Measurements from ENCODE around the gene PDIA4. TPM values are rescaled to one million over a fixed set of nuclear protein-coding genes. Genes with fewer than 3 reads are reported as not detected.
A peak's percentile ranks its signal among the peaks of the same experiment; 100 is the strongest.
"Not testable (repeated sequence)": the region's sequence is repeated elsewhere in the genome, so short reads cannot be mapped to it uniquely, and the experiment has no call there.

Gene PDIA4, protein sequence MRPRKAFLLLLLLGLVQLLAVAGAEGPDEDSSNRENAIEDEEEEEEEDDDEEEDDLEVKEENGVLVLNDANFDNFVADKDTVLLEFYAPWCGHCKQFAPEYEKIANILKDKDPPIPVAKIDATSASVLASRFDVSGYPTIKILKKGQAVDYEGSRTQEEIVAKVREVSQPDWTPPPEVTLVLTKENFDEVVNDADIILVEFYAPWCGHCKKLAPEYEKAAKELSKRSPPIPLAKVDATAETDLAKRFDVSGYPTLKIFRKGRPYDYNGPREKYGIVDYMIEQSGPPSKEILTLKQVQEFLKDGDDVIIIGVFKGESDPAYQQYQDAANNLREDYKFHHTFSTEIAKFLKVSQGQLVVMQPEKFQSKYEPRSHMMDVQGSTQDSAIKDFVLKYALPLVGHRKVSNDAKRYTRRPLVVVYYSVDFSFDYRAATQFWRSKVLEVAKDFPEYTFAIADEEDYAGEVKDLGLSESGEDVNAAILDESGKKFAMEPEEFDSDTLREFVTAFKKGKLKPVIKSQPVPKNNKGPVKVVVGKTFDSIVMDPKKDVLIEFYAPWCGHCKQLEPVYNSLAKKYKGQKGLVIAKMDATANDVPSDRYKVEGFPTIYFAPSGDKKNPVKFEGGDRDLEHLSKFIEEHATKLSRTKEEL
- total RNA-seq (92.8 TPM), polyA plus RNA-seq (71.6 TPM)

GRCh38 chr7:149028346-149029109, at the start of gene PDIA4:
Gene PDIA4, minus strand, starts transcription at chr7:149028505. Its CDS starts 97 bp downstream, at chr7:149028408.
- under 1% methylated on average over 87 of the region's 87 CpGs for WGBS
- DNase-seq (ENCODE audit: extremely low spot score): peak; percentile 98
- H3K36me3 ChIP-seq (ENCODE audit: insufficient read depth): no peaks in the 10 kb centered on the region
- H3K27ac ChIP-seq (ENCODE audit: low read depth): peak within 1 kb of the TSS; percentile 75
- peak within 1 kb of the TSS; percentile 80 for H3K4me3 ChIP-seq (ENCODE audit: low read depth, low read length)
- H3K4me1 ChIP-seq (ENCODE audit: insufficient read depth): no peaks in the 10 kb centered on the region

DNA sequence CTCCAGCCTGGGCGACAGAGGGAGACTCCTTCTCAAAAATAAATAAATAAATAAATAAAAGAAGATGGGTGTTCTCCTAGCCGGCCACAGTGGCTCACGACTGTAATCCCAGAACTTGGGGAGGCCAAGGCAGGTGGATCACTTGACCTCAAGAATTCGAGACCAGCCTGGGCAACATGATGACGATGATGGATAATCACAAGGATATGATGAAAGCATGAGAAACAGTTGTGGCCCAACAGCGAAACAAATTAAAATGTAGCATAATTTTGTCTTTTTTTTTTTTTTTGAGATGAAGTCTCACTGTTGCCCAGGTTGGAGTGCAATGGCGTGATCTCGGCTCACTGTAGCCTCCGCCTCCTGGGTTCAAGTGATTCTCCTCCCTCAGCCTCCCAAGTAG, 49.3 kb upstream of the PDIA4 start:
- no peak for DNase-seq (ENCODE audit: extremely low spot score)
- no peak overlapping the region for H3K4me3 ChIP-seq (ENCODE audit: low read depth, low read length)
- 88% methylated on average over 9 of the region's 9 CpGs for WGBS

GRCh38 chr7:149075286-149075685, 47.0 kb upstream of the PDIA4 start:
- Histone ChIP-seq H3K36me3 (ENCODE audit: insufficient read depth) (no peaks in the 10 kb centered on the region), H3K4me3 (ENCODE audit: low read depth, low read length) (no peak overlapping the region), H3K27ac (ENCODE audit: low read depth) (no peak overlapping the region), H3K4me1 (ENCODE audit: insufficient read depth) (no peaks in the 10 kb centered on the region)
- DNase-seq (ENCODE audit: extremely low spot score): no peak
- 98% methylated on average over 2 of the region's 2 CpGs for WGBS

More for the DNA sequence above, 49.3 kb upstream of the PDIA4 start:
- Histone ChIP-seq H3K36me3 (ENCODE audit: insufficient read depth) (no peaks in the 10 kb centered on the region), H3K4me1 (ENCODE audit: insufficient read depth) (no peaks in the 10 kb centered on the region), H3K27ac (ENCODE audit: low read depth) (no peak overlapping the region)

DNA sequence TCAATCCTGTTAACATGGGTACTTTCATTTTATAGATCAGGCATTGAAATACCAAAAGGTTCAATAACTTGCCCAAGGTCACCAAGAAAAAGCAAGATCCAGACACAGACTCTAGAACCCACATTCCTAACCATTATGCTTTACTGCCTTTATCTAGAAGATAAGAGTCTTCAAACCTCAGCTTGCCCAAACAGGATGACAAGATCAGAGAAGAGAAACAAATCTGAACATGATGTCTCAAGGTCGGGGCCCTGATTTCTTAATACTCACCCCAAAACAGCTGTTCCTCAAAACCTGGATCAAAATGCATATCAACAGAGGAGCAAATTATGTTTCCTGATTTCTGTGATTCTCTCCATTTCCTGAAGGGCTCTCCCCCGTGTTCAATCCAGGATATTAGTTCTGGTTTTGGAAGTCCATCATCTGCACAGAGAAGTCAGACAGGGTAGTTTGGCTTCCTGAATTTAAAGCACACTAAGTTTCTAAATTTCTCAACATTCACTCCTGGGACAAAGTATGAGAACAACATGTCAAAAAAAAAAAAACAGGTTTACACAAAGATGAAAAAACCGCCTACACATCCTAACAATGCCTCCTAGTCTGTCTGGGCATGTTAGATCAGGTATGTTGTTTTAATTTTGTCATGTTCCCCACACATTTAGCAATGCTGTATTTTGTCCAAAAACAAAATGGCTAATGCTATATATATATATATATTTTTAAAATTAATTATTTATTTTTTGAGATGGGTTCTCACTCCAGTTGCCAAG, 46.0 kb upstream of the PDIA4 start:
- Histone ChIP-seq H3K27ac (ENCODE audit: low read depth) (no peak overlapping the region), H3K4me3 (ENCODE audit: low read depth, low read length) (no peak overlapping the region), H3K4me1 (ENCODE audit: insufficient read depth) (no peaks in the 10 kb centered on the region), H3K36me3 (ENCODE audit: insufficient read depth) (no peaks in the 10 kb centered on the region)
- no peak for DNase-seq (ENCODE audit: extremely low spot score)
- 80% methylated on average over 3 of the region's 3 CpGs for WGBS

GRCh38 chr7:149072438-149072775, 44.1 kb upstream of the PDIA4 start:
- H3K27ac ChIP-seq (ENCODE audit: low read depth): no peak overlapping the region
- H3K36me3 ChIP-seq (ENCODE audit: insufficient read depth): no peaks in the 10 kb centered on the region
- 92% methylated on average over 4 of the region's 4 CpGs for WGBS
- no peaks in the 10 kb centered on the region for H3K4me1 ChIP-seq (ENCODE audit: insufficient read depth)
- no peak for DNase-seq (ENCODE audit: extremely low spot score)
- no peak overlapping the region for H3K4me3 ChIP-seq (ENCODE audit: low read depth, low read length)

GRCh38 chr7:149071641-149072437, 43.5 kb upstream of the PDIA4 start:
- DNase-seq (ENCODE audit: extremely low spot score): no peak
- H3K4me3 ChIP-seq (ENCODE audit: low read depth, low read length): no peak overlapping the region
- 71% methylated on average over 46 of the region's 46 CpGs for WGBS
- H3K4me1 ChIP-seq (ENCODE audit: insufficient read depth): no peaks in the 10 kb centered on the region
- H3K27ac ChIP-seq (ENCODE audit: low read depth): no peak overlapping the region
- no peaks in the 10 kb centered on the region for H3K36me3 ChIP-seq (ENCODE audit: insufficient read depth)

GRCh38 chr7:149071182-149071635, 42.9 kb upstream of the PDIA4 start:
- Histone ChIP-seq H3K4me3 (ENCODE audit: low read depth, low read length) (no peak overlapping the region), H3K27ac (ENCODE audit: low read depth) (no peak overlapping the region), H3K4me1 (ENCODE audit: insufficient read depth) (no peaks in the 10 kb centered on the region), H3K36me3 (ENCODE audit: insufficient read depth) (no peaks in the 10 kb centered on the region)
- no peak for DNase-seq (ENCODE audit: extremely low spot score)
- WGBS: 95% methylated on average over 29 of the region's 29 CpGs

GRCh38 chr7:149070372-149071125, 42.2 kb upstream of the PDIA4 start:
- Histone ChIP-seq H3K4me3 (ENCODE audit: low read depth, low read length) (no peak overlapping the region), H3K4me1 (ENCODE audit: insufficient read depth) (no peaks in the 10 kb centered on the region), H3K36me3 (ENCODE audit: insufficient read depth) (no peaks in the 10 kb centered on the region), H3K27ac (ENCODE audit: low read depth) (no peak overlapping the region)
- no peak for DNase-seq (ENCODE audit: extremely low spot score)
- WGBS: 95% methylated on average over 31 of the region's 31 CpGs

DNA sequence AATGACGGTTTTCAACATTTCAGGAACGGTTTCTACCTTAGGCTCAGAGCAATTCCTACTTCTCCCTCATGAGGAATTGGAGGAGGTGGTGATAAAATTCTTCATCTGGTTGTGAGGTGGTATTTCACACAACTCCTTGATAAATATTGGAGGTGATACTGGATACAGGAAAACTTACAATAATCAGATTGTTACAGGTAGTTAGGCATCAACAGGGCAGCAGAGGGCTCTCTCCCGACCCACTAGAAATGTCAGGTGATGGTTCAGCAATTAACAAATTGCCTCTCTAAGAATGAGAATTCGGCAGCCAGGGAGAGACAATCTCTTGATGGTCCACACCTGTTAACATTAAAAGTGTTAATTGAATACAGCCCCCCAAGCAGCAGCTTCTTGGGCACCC, 39.6 kb upstream of the PDIA4 start:
- no peak for DNase-seq (ENCODE audit: extremely low spot score)
- no peaks in the 10 kb centered on the region for H3K4me1 ChIP-seq (ENCODE audit: insufficient read depth)
- no peak overlapping the region for H3K27ac ChIP-seq (ENCODE audit: low read depth)
- no peaks in the 10 kb centered on the region for H3K36me3 ChIP-seq (ENCODE audit: insufficient read depth)
- no peak overlapping the region for H3K4me3 ChIP-seq (ENCODE audit: low read depth, low read length)
- WGBS: 79% methylated on average over 4 of the region's 4 CpGs

DNA sequence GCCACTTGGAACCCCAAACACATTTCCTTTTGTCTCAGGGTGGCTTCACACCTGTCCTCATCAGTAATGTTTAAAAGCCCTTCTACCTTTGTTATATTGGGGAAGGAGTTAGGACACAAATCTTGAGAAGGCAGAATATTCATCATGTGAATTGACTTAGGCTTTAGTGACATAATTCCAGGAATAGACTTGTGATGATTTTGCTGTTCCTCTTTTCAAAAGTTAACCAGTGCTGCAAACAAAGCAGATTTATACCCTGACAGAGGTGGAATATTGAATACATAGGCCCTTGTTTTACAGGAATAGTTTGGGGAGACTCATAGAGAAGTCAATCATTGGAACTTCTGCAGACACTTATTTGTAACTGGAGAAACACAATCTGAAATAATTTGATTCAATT, 35.2 kb upstream of the PDIA4 start:
- Histone ChIP-seq H3K4me3 (ENCODE audit: low read depth, low read length) (no peak overlapping the region), H3K4me1 (ENCODE audit: insufficient read depth) (no peaks in the 10 kb centered on the region), H3K27ac (ENCODE audit: low read depth) (no peak overlapping the region), H3K36me3 (ENCODE audit: insufficient read depth) (no peaks in the 10 kb centered on the region)
- no peak for DNase-seq (ENCODE audit: extremely low spot score)

DNA sequence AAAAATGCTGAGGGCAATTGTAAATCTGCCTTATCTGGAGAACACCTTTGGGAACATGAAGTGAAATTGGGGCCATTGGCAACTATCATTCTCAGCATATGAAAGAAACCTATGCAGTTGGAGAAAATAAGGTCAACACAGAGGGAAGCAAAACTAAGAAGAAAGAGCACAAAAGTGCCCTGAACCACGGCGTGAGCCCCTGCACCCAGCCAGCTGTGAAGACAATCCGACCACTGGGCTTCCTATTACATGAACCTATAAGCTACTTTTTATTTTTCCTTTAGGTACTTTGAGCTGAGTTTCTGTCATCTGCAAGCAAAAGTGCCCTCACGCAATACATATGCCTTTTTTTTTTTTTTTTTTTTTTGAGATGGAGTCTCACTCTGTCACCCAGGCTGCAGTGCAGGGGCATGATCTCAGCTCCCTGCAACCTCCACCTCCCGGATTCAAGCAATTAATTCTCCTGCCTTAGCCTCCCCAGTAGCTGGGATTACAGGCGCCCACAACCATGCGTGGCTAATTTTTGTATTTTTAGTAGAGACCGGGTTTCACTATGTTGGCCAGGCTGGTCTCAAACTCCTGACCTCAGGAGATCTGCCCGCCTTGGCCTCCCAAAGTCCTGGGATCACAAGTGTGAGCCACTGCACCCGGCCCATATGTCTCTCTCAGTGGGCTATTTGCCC, 34.1 kb upstream of the PDIA4 start:
- DNase-seq (ENCODE audit: extremely low spot score); H3K36me3 ChIP-seq (ENCODE audit: insufficient read depth); H3K4me3 ChIP-seq (ENCODE audit: low read depth, low read length); H3K4me1 ChIP-seq (ENCODE audit: insufficient read depth); H3K27ac ChIP-seq (ENCODE audit: low read depth): not testable (repeated sequence)
- WGBS: 86% methylated on average over 10 of the region's 10 CpGs

GRCh38 chr7:149060156-149060555, 31.9 kb upstream of the PDIA4 start:
- Histone ChIP-seq H3K36me3 (ENCODE audit: insufficient read depth) (no peaks in the 10 kb centered on the region), H3K27ac (ENCODE audit: low read depth) (no peak overlapping the region), H3K4me1 (ENCODE audit: insufficient read depth) (no peaks in the 10 kb centered on the region), H3K4me3 (ENCODE audit: low read depth, low read length) (no peak overlapping the region)
- 23% methylated on average over 1 of the region's 1 CpG for WGBS
- no peak for DNase-seq (ENCODE audit: extremely low spot score)

All from urinary bladder (tissue), 4 donors.